Lower lobe of right lung (tissue), 2 donors: Measurements from ENCODE around the gene NPAS1. TPM values are rescaled to one million over a fixed set of nuclear protein-coding genes. Genes with fewer than 3 reads are reported as not detected.

Experiments used
- ATAC-seq, 2 donors: fragments of 200-7000 bp; cut with Tn5 transposase; one replicate each; pipeline ENCODE4 v1.9.1; 2020 to 2022; ENCODE audit warnings: mild to moderate bottlenecking in 2 of 2, moderate library complexity in 2 of 2
- DNase-seq: peaks from one replicate; pipeline ENCODE4 v3.0.0-alpha.2; 2020
- H3K27ac ChIP-seq: fragments of 200-600 bp; one replicate; pipeline ENCODE4 v1.8.0; 2022
- H3K27me3 ChIP-seq: fragments of 200-600 bp; one replicate; pipeline ENCODE4 v1.8.0; 2022; ENCODE audit warnings: low read depth
- H3K36me3 ChIP-seq: fragments of 200-600 bp; one replicate; pipeline ENCODE4 v1.8.0; 2022; ENCODE audit warnings: mild to moderate bottlenecking
- H3K4me1 ChIP-seq: fragments of 200-600 bp; one replicate; pipeline ENCODE4 v1.8.0; 2022
- H3K4me3 ChIP-seq: fragments of 200-600 bp; one replicate; pipeline ENCODE4 v1.8.0; 2022; ENCODE audit warnings: mild to moderate bottlenecking
- H3K9me3 ChIP-seq: fragments of 200-600 bp; one replicate; pipeline ENCODE4 v1.8.0; 2022
- CTCF ChIP-seq: fragments of 200-600 bp; IDR thresholded peaks from one replicate; pipeline ENCODE4 v1.8.0; 2022; ENCODE audit warnings: antibody characterized with exemption, mild to moderate bottlenecking
- intact Hi-C: fragments of 100-400 bp; cut with DNase I; formaldehyde crosslinking; loops from one replicate; pipeline ENCODE4 v1.11.0; 2022
- total RNA-seq: library from RNA; stranded (reverse); fragmentation: NEBNext Ultra II Directional; extraction: Animal tissue kit (Norgen Biotek cat#: 25700); gene quantifications from one replicate; pipeline ENCODE4 v1.2.1, GENCODE V29; 2021
- donor health status: DM: no; HTN: yes; CAD: no; lungs with severe emphysema.

The NPAS1 gene
- total RNA-seq, 1 donor from 2014 or later, result 1.8 TPM

DNA sequence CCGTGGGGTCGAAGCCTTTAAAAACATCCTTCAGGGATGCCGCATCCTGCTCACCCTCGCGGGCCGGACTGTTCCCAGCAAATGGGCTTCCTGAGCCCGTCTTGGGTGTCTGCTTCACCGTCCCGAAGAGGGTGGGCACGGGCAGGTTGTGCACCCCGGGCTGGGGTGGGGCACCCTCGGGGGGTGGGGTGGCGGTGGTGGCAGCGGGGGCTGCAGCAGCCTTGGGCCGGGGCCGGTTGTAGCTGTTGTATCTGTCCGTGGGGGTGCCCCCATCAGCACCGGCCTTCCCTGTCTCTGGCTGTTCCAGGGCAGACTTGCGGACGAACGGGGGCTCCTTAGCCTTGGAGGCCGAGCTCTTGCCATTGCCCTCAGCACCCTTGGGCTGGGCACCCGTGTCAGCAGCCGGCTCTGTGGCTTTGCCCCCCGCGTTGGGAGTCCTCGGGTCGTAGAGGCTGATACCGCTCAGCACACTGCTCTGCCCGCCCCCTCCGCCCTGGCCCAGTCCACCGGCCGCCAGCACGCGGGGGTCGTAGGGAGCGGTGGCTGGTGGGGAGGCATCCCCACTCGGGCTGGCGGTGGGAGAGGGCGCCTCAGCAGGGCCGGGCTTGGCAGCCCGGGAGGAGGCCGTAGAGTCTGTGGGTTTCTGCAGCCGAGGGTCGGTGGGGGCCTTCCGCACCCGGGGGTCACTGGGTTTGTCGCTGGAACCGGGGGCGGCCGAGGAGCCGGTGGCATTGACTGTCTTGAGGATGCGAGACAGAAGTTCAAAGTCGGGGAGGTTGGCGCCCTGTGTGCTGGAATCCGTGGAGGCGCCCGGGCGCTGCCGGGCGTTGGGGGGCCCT, 47.0 kb downstream of the NPAS1 start:
- Histone ChIP-seq H3K4me1 (no peaks in the 10 kb centered on the region), H3K27ac (no peak overlapping the region), H3K36me3 (peaks cover 70% of the 10 kb centered on the region), H3K4me3 (no peak overlapping the region), H3K27me3 (no peaks in the 10 kb centered on the region), H3K9me3 (no peaks in the 10 kb centered on the region)
- TF ChIP-seq CTCF, result no peak
- DNase-seq (no peak), ATAC-seq (no peak)
- intact Hi-C loops, result no loop called here

DNA sequence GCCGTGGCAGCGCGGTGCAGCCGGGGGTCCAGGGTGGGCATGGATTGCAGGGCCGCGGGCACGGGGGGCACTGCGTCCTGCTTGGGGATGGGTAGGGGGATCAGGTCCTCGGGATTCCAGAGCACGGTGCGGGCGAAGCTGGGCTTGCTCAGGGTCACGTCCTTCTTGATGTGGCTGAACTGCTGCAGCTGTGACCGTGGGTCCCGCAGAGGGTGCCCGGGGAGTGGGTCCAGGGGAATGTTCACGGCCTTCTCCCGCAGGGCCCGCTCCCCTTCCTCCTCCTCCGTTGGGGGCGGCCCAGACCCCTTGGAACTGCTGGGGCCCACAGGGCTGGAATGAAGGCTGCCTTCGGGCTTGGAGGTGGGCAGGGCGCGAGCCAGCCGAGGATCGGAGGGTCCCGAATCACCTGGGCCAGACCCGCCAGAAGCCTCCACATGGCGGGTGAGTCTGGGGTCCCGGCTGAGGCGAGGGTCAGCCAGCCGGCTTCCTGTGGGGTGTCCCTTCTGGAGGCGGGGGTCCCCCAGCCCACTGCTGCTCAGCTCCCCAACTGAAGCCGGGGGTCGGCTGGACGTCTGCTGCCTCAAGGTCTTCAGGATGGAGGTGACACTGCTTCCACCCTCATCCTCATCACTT, 47.7 kb downstream of the NPAS1 start:
- Histone ChIP-seq H3K36me3 (peaks cover 78% of the 10 kb centered on the region), H3K27ac (no peak overlapping the region), H3K27me3 (no peaks in the 10 kb centered on the region), H3K4me1 (no peaks in the 10 kb centered on the region), H3K4me3 (no peak overlapping the region), H3K9me3 (no peaks in the 10 kb centered on the region)
- DNase-seq (no peak), ATAC-seq (peak in 1 of 2 donors; percentile 6)
- intact Hi-C loops, result no loop called here
- TF ChIP-seq CTCF, result no peak

DNA sequence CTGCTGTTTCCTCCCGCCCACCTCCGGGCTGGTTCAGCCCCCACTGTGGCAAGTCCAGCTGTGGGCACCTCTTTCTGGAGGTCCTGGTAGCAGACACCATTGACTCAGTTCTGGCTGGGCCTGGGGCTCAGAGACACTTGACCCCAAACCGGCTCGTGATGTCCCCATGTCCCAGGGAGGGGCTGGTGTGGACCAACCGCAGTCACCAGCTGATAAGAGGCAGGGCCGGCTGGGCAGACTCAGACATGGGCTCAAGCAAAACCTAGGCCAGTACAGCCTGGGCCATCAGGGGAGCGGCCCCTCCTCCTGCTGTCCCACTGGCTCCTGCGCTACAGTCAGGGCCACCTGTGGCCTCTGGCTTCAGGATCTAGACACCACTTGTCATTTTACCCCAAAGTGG, 48.6 kb downstream of the NPAS1 start:
- no peak for TF ChIP-seq CTCF
- intact Hi-C loops, result no loop called here
- Histone ChIP-seq H3K9me3 (no peaks in the 10 kb centered on the region), H3K4me3 (no peak overlapping the region), H3K27me3 (no peaks in the 10 kb centered on the region), H3K27ac (no peak overlapping the region), H3K36me3 (peaks cover 87% of the 10 kb centered on the region), H3K4me1 (no peaks in the 10 kb centered on the region)
- no peak for DNase-seq
- no peak for ATAC-seq

- DNase-seq (no peak), ATAC-seq (no peak)
- intact Hi-C loops, result no loop called here
- no peak for TF ChIP-seq CTCF
- peaks cover 93% of the 10 kb centered on the region for H3K36me3 ChIP-seq
- no peak overlapping the region for H3K27ac ChIP-seq
- no peaks in the 10 kb centered on the region for H3K27me3 ChIP-seq
- H3K9me3 ChIP-seq, result no peaks in the 10 kb centered on the region
- no peaks in the 10 kb centered on the region for H3K4me1 ChIP-seq
- H3K4me3 ChIP-seq, result no peak overlapping the region
Observed at GRCh38 chr19:47068876-47069406, 49.3 kb downstream of the NPAS1 start.

DNA sequence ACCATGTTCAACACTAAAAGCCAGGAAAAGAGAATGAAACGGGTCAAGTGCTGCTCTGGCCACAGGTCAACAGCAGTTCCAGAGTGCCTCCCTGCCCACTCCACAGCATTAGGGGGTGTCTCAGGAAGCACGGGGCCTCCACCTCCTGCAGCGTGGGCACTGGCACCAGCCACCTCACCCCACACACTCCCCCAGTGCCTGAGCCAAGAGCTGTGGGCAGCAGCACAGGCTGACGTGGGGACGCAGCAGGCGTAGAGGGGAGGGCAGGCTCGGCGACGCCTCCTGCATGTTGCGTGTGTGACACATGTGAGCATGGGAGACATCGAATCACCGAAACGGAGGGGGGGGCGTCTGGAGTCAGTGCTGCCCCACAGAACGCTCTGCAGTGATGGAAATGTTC, 50.2 kb downstream of the NPAS1 start:
- no peak overlapping the region for H3K27ac ChIP-seq
- ATAC-seq (no peak), DNase-seq (no peak)
- peaks cover under 1% of the 10 kb centered on the region for H3K4me1 ChIP-seq
- H3K27me3 ChIP-seq, result no peaks in the 10 kb centered on the region
- intact Hi-C loops, result loop anchor here (10.0 kb wide), 1 partner anchor 55 kb away; no protein-coding TSS in a partner anchor
- peaks cover 97% of the 10 kb centered on the region for H3K36me3 ChIP-seq
- TF ChIP-seq CTCF, result no peak
- H3K4me3 ChIP-seq, result no peak overlapping the region
- no peaks in the 10 kb centered on the region for H3K9me3 ChIP-seq
